Measurements from ENCODE around the gene AGT. TPM values are rescaled to one million over a fixed set of nuclear protein-coding genes. Genes with fewer than 3 reads are reported as not detected.
"Not testable (repeated sequence)": the region's sequence is repeated elsewhere in the genome, so short reads cannot be mapped to it uniquely, and the experiment has no call there.

AGT gene
- total RNA-seq, 1 donor from 2014 or later = 47.6 TPM

DNA sequence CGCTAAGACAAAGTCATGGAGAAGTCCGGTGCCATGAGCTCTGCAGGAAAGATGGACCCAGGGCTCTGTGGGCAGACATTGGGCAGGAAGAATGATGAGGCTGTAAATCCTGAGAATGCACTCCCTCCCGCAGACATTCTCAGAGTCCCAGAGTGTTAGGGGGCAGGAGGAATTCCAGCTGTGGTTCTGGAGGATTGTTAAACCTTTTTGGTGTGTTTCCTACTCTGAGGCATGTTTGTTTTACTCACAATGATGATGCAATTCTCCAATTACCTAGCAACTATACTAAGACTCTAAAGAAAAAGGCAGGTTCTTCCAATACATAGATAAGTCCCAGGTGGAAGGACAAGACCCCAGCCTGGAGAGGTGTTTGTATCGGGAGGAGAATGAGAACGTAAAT, 30.5 kb upstream of the AGT start:
- DNase-seq (ENCODE audit: low spot score) = no peak

DNA sequence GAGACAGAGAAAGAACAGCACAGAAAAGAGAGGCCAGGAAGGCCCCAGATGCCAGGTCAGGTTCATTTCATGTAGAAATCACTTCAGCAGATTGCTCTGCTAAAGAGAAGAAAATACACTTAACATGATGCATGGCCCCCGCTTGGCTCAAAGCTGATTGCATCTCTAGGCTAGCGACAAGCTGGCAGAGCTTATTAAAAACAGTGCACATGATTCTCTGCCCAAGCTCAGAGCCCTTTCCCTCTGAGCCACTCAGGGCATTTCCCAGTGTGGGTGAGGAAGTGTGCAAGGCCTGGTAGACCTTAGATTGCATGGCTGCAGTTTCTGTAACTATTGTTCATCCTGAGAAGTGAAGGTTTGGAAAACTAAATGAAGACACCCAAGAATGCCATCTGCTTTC, 30.0 kb upstream of the AGT start:
- DNase-seq (ENCODE audit: low spot score) = no peak

DNA sequence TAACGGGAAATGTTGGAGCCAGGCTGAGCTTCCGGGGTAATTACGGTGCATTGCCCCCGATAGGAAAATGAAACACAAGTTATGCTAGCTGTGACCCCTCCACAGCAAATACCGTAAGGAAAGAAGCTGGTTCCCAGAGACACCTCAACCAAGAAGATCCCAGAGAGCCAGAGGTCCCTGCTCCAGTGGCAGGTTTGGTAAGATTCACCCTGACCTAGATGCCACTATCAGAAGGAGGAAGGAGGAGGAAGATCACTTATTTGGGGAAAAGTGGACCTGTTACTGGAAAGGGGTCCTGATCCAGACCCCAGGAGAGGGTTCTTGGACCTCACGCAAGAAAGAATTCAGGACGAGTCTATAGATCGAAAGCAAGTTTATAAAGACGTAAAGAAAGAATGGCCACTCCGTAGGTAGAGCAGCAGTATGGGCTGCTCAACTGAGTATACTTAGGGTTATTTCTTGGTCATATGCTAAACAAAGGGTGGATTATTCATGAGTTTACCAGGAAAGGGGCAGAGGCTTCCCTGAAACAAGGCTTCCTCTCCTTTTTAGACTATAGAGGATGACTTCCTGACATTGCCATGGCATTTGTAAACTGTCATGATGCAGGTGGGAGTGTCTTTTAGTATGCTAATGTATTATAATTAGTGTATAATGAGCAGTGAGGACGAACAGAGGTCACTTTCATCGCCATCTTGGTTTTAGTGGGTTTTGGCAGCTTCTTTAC, 25.8 kb upstream of the AGT start:
- no peak for DNase-seq (ENCODE audit: low spot score)

DNA sequence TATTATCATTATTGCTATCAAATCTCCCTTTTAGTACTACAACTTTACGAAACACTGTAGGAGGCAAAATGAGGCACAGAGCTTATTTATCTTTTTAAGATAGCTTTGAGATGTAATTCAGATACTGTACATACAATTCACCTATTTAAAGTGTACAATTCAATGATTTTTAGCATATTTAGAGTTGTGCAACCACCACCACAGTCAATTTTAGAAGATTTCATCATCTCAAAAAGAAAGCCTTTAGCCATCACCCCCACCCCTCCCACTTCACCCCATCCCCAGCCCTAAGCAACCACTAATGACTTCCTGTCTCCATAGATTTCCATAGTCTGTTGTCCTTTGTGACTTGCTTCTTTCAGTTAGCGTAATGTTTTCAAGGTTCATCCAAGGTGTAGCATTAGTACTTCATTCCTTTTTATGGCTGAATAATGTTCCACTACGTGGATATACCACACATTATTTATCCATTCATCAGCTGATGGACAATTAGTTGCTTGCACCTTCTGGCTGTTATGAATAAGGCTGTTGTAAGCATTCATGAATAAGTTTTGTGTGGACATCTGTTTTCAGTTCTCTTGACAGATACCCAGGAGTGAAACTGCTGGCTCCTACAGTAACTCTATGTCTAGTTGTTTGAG, 23.8 kb upstream of the AGT start:
- no peak for DNase-seq (ENCODE audit: low spot score)

DNA sequence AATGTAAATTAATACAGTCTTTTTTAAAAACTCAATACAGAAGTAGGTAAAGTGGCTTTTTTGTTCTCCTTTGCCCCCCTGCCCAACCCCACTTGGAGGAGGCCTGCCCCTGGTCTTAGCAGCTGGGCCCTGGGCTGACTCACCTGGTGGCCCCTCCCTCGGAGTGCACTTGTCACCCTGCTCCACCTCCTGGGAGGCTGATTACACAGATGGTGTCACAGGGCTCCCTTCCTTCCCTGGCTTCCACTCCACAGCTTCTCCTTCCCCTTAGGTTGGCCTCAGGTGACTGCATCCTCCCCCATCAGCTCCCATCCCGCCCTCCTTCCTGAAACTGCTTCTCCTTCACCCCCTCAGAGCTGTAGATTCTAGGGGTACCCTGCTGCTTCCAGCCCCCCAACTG, 21.5 kb upstream of the AGT start:
- no peak for DNase-seq (ENCODE audit: low spot score)

DNA sequence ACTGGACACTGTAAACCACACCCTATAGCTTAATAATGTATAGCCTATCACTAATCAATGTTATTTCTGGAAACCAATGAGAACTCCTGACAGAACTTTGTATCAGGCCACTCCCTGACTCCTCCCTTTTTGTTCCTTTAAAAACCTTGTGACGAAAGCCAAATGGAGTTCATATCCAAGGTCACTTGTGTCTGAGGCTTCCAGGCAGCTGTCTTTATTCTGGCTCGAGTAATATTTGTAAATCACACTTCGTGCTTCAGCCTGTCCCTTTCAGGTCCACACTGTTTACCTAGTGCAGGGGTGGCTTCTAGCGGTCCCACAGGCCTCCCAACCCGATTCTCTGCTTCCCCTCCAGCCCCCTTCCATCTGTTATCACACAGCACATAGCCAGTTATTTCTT, 17.1 kb upstream of the AGT start:
- DNase-seq (ENCODE audit: low spot score) = no peak

DNA sequence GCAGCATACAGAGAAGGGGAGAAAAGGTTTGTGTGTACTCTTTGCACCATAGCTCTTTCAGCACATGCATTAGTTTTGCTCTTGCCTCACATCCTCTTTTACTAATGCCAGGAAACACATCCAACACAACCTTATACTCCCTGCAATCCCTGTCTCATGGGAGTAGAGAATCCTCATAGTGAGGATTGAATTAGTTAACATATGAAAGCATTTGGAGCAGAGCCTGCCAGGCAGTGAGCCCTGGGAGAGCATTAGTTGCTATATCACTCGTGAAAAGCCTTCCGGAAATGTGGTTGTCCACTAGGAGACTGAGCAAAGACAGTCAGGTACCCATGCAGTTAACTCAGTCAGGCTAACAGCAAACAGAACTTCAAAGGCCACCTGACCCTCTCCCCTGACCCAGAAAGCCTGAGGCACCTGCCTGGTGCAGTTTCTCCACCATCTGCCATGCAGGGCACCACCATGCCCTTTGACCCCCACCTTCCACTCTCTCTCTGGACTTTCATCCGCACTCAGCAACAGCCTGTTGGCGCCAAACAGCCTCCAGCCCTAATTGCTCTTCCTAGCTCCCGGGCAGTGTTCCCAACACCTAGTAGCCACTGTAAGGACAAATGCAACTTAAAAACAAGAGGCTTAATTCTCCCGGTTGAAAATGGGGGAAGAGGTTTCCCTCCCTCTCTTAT, 14.9 kb upstream of the AGT start:
- no peak for DNase-seq (ENCODE audit: low spot score)

DNA sequence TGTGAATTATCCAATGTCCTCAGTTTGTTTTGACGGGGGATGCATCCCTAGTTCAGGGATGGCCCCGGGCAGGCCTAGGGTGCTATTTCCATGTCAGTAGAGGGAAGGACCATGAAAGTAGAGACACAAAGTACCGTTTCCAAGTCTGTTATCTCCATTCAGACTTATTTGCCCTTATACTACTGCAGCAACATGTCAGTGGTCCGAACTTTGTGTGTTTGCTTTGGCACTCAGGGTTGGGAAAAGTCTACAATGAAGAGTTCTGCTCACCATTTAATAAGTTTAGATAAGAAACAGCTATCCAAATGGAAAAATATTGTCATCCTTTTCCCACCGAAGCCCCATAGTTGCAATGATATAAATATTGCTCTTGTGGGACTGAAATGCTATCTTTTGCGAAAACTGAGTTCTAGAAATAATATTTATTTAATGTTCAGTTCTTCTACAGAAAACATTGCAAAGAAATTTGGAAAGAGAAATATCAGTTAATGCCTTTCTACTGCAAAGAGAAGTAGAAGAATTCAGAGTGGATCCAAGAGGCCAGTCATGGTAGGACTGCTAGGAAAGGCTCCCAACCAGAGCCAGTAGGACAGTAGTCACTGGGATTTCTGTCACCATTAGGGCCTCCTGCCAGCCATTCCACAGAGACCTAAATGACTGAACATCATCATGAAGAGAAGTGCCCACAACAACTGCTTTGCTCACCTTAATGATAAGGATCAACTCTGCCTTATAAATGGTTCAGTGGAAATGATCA, 11.5 kb upstream of the AGT start:
- no peak for DNase-seq (ENCODE audit: low spot score)

DNA sequence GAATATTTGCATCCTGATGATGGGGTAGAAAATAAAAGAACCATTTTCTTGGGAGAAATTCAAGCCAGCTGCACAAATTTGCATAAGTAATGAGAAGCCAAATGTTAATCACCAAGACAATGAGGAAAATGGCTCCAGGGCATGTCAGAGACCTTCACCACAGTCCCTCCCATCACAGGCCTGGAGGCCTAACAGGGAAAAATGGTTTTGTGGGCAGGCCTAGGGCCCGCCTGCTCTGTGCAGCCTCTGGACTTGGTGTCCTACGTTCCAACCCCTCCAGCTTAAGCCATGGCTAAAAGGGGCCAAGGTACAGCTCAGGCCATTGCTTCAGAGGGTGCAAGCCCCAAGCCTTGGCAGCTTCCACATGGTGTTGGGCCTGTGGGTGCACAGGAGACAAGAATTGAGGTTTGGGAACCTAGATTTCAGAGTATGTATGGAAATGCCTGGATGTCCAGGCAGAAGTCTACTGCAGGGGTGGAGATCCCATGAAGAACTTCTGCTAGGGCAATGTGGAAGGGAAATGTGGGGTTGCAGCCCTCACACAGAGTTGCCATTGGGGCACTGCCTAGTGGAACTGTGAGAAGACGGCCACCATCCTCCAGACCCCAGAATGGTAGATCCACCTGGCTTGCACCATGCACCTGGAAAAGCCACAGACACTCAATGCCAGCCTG, 8.1 kb upstream of the AGT start:
- not testable (repeated sequence) for DNase-seq (ENCODE audit: low spot score)

DNA sequence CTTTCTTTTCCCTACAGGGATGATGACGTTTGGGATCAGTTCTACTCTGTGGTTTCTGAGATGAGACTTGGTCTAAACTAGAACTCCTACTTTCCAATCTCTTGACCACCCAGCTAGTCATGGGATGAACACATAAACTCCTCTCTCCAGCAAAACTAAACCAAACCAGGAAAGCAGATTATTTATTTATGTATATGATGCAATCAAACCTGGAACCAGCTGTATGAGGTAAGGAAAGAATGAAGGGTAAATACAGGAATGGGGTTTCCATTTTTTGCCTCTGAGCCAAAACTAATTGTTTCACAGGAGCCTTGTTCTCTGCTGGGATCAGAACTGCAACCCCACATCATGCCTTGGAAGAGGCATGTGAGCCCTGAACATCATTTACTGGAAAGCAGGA, 3.3 kb upstream of the AGT start:
- DNase-seq (ENCODE audit: low spot score) = no peak

DNA sequence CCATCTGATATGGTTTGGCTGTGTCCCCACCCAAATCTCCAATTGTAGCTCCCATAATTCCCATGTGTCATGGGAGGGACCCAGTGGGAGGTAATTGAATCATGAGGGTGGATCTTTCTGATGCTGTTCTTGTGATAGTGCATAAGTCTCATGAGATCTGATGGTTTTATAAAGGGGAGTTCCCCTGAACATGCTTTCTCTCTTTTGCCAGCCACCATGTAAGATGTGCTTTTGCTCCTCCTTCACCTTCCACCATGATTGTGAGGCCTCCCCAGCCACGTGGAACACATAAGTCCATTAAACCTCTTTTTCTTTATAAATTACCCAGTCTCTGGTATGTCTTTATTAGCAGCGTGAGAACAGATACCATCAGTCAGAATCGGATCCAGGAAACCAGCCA, 2.5 kb upstream of the AGT start:
- DNase-seq (ENCODE audit: low spot score) = not testable (repeated sequence)

DNA sequence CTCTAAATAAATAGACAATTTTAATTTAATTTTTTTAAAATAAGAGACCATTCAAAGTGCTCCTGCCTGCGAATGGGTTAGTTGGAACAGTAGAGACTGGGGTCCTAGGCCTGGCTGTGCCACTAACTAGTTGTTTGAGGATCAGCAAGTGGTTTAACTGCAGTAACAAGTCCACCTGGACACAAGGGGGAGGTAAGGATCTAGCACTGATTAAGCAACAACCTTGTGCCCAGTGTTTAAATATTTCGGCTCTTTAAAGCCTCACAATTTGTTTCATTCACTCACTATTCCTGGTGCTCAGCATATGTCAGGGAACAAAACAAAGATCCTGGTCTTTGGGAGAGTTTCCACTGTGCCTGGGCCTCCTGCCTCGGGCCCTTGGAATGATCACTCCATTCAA, 1.6 kb upstream of the AGT start:
- DNase-seq (ENCODE audit: low spot score) = no peak

DNA sequence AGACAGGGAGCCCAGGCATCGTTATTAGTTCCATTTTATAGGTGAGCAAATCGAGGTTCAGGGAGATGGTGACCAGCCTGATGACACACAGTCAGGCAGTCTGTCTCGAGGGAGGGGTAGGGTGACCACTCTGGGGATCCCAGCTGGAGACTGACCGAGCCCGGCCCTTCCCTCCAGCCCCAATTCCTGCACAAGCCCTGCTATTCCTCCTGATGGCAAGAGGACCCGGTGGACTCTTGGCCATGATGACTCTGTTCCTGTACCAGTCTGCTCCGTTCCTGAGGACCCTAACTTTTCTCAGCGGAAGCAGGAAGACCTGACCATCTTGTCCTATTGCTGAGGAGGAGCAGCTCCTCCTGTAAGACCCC, 391 bp downstream of the AGT start:
- no peak for DNase-seq (ENCODE audit: low spot score)

DNA sequence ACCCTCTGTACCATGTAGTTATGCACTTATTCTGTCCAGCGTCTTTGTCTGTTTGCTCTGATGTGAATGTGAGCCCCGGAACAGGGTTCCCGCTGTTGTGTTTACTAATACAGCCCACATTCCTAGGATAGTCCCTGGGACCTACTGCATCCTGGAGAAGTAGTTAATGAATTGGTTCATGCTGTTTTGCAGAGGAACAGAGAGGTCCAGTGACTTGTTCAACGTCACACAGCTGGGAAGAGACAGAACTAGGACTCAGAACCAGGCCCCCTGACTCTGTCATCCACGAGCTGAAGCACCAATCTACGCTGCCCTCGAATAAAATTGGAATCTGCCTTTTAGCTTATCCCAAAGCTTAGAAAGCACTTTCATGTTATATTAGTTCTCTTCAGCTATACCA, 784 bp downstream of the AGT start:
- no peak for DNase-seq (ENCODE audit: low spot score)

DNA sequence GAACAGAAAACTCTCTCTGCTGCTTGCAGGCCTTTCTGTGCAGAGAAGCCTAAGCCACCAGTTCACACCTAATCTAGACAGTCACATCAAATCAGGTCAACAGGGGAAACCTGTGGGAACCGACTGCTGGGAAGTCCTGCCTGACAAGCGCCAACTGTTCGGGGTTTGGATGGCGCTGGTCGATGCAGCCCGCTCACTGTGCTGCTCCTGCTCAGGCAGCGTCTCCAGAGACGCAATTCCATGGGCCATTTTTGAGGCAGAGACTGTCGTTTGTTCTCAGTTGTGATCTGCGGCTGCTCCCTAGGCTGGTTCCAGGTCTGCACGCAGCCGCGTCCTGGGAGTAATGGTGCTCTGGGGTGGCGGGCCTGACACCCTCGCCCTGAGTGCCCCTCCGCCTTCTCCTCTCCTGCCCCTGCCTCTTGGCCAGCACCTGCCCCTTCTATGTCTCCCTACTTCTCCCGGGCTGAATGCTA, 1.4 kb downstream of the AGT start:
- DNase-seq (ENCODE audit: low spot score) = no peak

DNA sequence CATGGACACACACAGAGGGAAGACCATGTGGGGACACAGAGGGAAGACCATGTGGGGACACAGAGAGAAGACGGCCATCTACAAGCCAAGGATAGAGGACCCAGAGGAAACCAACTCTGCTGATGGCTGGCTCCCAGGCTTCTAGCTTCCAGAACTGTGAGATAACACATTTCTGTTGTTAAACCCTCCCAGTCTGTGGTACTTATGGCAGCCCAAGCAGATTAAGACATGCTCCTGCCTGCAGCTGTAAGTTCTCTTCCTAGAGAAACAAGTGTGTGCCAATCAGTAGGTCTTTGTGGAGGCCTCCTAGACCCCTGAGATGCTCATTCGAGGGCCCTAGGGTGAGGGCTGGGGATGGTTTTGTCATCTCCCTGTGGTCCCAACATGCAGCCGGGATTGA, 2.7 kb downstream of the AGT start:
- no peak for DNase-seq (ENCODE audit: low spot score)

DNA sequence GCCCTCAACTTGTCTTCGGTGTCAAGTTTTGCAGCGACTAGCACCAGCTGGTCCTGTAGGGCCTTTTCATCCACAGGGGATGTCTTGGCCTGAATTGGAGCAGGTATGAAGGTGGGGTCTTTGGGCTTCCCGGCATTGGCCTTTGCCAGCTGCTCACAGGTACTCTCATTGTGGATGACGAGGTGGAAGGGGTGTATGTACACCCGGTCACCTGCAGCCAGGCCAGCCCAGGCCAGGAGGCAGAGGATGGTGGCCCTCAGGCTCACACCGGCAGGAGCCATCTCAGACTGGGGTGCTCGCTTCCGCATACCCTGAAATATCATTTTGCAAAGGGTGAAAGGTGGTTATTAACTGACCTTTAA, 3.4 kb downstream of the AGT start:
- DNase-seq (ENCODE audit: low spot score) = no peak

DNA sequence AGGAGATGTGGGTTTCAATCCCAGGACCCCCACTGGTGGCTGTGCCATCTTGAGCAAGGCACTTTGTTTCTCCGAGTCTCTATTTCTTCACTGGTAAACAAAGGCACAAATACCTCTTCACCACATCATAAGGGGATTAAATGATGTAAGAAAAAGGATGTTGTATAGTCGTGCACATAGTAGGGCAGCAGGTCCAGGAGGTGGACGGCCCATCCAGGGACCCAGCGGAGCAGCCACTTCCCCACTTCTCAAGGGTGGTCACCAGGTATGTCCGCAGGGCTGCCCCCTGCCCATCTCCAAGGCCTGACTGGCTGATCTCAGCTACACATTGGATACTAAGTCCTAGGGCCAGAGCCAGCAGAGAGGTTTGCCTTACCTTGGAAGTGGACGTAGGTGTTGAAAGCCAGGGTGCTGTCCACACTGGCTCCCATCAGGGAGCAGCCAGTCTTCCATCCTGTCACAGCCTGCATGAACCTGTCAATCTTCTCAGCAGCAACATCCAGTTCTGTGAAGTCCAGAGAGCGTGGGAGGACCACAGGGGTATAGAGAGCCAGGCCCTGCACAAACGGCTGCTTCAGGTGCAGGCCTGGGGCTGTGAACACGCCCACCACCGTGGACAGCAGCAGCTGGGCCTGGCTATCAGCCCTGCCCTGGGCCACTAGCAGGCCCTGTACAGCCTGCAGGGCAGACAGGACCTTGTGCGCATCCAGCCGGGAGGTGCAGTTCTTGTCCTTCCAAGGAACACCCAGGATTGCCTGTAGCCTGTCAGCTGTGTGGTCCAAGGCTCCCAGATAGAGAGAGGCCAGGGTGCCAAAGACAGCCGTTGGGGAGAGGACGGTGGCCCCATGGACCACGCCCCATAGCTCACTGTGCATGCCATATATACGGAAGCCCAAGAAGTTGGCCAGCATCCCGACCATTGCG, 4.0 kb downstream of the AGT start:
- no peak for DNase-seq (ENCODE audit: low spot score)

DNA sequence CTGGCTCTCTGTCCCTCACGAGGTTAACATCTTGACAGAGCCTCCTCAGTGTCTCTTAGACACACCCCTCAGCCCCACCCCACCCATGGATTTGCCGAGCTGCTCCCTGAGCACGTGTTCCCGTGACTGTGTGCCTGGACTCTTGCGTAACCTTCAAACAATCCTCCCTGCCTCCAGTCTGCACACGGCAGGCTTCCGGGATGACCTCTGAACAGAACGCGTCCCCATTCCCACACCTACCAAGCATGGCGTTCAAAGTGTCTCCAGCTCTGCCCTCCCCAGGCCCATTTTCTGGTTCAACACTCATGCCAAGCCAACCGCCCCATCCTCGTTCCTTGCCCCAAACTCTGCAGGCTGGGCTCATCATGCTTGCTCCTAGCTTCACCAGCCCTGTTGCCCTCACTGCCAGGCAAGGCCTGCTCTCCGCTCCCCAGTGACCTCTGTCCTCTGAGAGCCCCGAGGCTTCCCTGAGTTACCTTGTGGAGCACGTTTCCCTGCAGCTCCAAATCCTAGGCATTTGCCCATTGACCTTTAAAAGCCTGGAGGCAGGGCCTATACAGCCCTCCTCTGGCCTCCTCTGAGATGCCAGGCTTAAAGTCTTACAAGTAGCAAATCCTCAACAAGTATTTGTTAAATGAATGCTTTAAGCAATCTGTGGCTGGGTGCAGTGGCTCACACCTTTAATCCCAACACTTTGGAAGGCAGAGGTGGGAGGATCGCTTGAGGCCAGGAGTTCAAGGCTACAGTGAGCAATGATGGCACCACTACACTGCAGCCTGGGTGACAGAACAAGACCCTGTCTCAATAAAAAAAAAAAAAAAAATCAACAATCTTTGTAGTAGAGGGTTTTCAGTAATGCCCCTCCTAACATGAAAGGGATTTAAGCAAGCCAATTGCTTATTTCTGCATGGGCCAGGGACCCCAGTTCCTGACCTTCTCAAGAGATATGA, 5.0 kb downstream of the AGT start:
- DNase-seq (ENCODE audit: low spot score) = no peak
